OCI-LY1 (cell line): ENCODE results near the gene CYB561A3.

ENCODE experiments used
- H2AFZ ChIP-seq: fragments of 200-600 bp; sonication (generic), shearing (Covaris generic); 2 replicates; pipeline ENCODE4 v1.6.0; 2014; ENCODE audit warnings: antibody characterized with exemption, mild to moderate bottlenecking, low read length
- H3F3A ChIP-seq: fragments of 200-600 bp; sonication (generic), shearing (Covaris generic); 2 replicates; pipeline ENCODE4 v1.6.0; 2014; ENCODE audit warnings: mild to moderate bottlenecking, antibody characterized with exemption, low read length, moderate library complexity; ENCODE audit not compliant: insufficient read depth
- H3K27ac ChIP-seq: fragments of 200-600 bp; sonication (generic); 2 replicates; pipeline ENCODE4 v1.5.1; 2014; ENCODE audit warnings: low read length, mixed run types, mild to moderate bottlenecking, low read depth; ENCODE audit not compliant: poor library complexity, severe bottlenecking
- H3K27me3 ChIP-seq: fragments of 200-600 bp; sonication (generic); 2 replicates; pipeline ENCODE4 v1.6.0; 2014; ENCODE audit warnings: antibody characterized with exemption, mild to moderate bottlenecking, low read length, moderate library complexity; ENCODE audit not compliant: insufficient read depth
- H3K36me3 ChIP-seq: fragments of 200-600 bp; sonication (generic); 2 replicates; pipeline ENCODE4 v1.6.1; 2014; ENCODE audit warnings: mild to moderate bottlenecking, antibody characterized with exemption, low read length, moderate library complexity, mixed read lengths; ENCODE audit not compliant: insufficient read depth
- H3K4me1 ChIP-seq: fragments of 200-600 bp; sonication (generic); 2 replicates; pipeline ENCODE4 v1.5.1; 2014; ENCODE audit warnings: mild to moderate bottlenecking, low read length, moderate library complexity; ENCODE audit not compliant: insufficient read depth, severe bottlenecking
- H3K4me2 ChIP-seq: fragments of 200-600 bp; sonication (generic), shearing (Covaris generic); 2 replicates; pipeline ENCODE4 v1.6.1; 2014; ENCODE audit warnings: low read length
- H3K4me3 ChIP-seq: fragments of 200-600 bp; sonication (generic); 2 replicates; pipeline ENCODE4 v1.5.1; 2014; ENCODE audit warnings: low read length, low read depth, mild to moderate bottlenecking, mixed read lengths; ENCODE audit not compliant: poor library complexity, severe bottlenecking
- H3K79me2 ChIP-seq: fragments of 200-600 bp; shearing (Covaris generic); 2 replicates; pipeline ENCODE4 v1.6.1; 2016; ENCODE audit warnings: mixed run types, low read length, mixed read lengths; ENCODE audit not compliant: insufficient read depth
- H3K9ac ChIP-seq: fragments of 200-600 bp; sonication (generic), shearing (Covaris generic); 2 replicates; pipeline ENCODE4 v1.6.1; 2014; ENCODE audit warnings: mild to moderate bottlenecking, low read length, mixed read lengths
- H3K9me2 ChIP-seq: fragments of 200-600 bp; sonication (generic), shearing (Covaris generic); 2 replicates; pipeline ENCODE4 v1.6.1; 2014; ENCODE audit warnings: low read depth, mild to moderate bottlenecking, low read length, mixed read lengths
- H3K9me3 ChIP-seq: fragments of 200-600 bp; shearing (Covaris generic); 2 replicates; pipeline ENCODE4 v1.6.1; 2014; ENCODE audit warnings: low read length, mixed read lengths
- H4K20me1 ChIP-seq: fragments of 200-600 bp; sonication (generic), shearing (Covaris generic); 2 replicates; pipeline ENCODE4 v1.6.0; 2016; ENCODE audit warnings: mild to moderate bottlenecking, low read length; ENCODE audit not compliant: insufficient read depth
- CTCF ChIP-seq: fragments of 200-600 bp; sonication (generic), shearing (Covaris generic); IDR thresholded peaks from 2 replicates; pipeline ENCODE4 v1.5.1; 2017; ENCODE audit warnings: mild to moderate bottlenecking, antibody characterized with exemption, low read length, moderate library complexity, mixed read lengths
- EZH2 ChIP-seq: fragments of 200-600 bp; sonication (generic), shearing (Covaris generic); IDR thresholded peaks from 2 replicates; pipeline ENCODE4 v1.8.0; 2017; ENCODE audit warnings: borderline replicate concordance, mixed run types, mild to moderate bottlenecking, antibody characterized with exemption, low read length, moderate library complexity, mixed read lengths

Gene CYB561A3

GRCh38 chr11:61368646-61369045 is 7.0 kb upstream of the CYB561A3 start:
- TF ChIP-seq CTCF: no peak
- TF ChIP-seq EZH2: no peak
- Histone ChIP-seq H4K20me1 (no peaks in the 10 kb centered on the region), H3K27me3 (no peaks in the 10 kb centered on the region), H3K4me3 (no peak overlapping the region), H2AFZ (no peak overlapping the region), H3K9me3 (peaks cover 6% of the 10 kb centered on the region; the same call in 1 of the 2 replicates), H3K27ac (no peak overlapping the region), H3K9me2 (no peaks in the 10 kb centered on the region), H3K79me2 (peaks cover 5% of the 10 kb centered on the region; the same call in 1 of the 2 replicates), H3K9ac (no peak overlapping the region), H3K4me2 (no peak overlapping the region), H3K36me3 (peaks cover 98% of the 10 kb centered on the region), H3F3A (no peaks in the 10 kb centered on the region), H3K4me1 (peaks cover 4% of the 10 kb centered on the region)

- H3F3A ChIP-seq: no peaks in the 10 kb centered on the region
- H3K4me3 ChIP-seq: no peak overlapping the region
- no peak overlapping the region for H3K4me2 ChIP-seq
- H3K27ac ChIP-seq: no peak overlapping the region
- H3K9ac ChIP-seq: no peak overlapping the region
- peaks cover 91% of the 10 kb centered on the region for H3K36me3 ChIP-seq
- TF ChIP-seq EZH2 (no peak), CTCF (no peak)
- H3K79me2 ChIP-seq: peaks cover 16% of the 10 kb centered on the region
- no peak overlapping the region for H2AFZ ChIP-seq
- peaks cover 4% of the 10 kb centered on the region; the same call in 1 of the 2 replicates for H3K9me3 ChIP-seq
- H3K4me1 ChIP-seq: peaks cover 10% of the 10 kb centered on the region
- no peaks in the 10 kb centered on the region for H3K9me2 ChIP-seq
- H3K27me3 ChIP-seq: no peaks in the 10 kb centered on the region
- H4K20me1 ChIP-seq: no peaks in the 10 kb centered on the region
Measured at GRCh38 chr11:61367406-61367805, 5.7 kb upstream of the CYB561A3 start.

- Histone ChIP-seq H3K27me3 (no peaks in the 10 kb centered on the region), H3K4me2 (no peak overlapping the region; the same call in 1 of the 2 replicates), H4K20me1 (no peaks in the 10 kb centered on the region), H3K4me1 (peaks cover 24% of the 10 kb centered on the region), H3K27ac (no peak overlapping the region), H3K36me3 (peaks cover 63% of the 10 kb centered on the region), H3K79me2 (peaks cover 30% of the 10 kb centered on the region), H3K9me3 (no peaks in the 10 kb centered on the region), H3F3A (peaks cover 5% of the 10 kb centered on the region; the same call in 1 of the 2 replicates), H3K9me2 (no peaks in the 10 kb centered on the region), H2AFZ (no peak overlapping the region), H3K4me3 (peak overlapping the region; percentile 92), H3K9ac (no peak overlapping the region; the same call in 1 of the 2 replicates)
- TF ChIP-seq EZH2: no peak
Measured at GRCh38 chr11:61364012-61364675, 2.5 kb upstream of the CYB561A3 start.

- Histone ChIP-seq H3K79me2 (peaks cover 30% of the 10 kb centered on the region), H3K27ac (peak overlapping the region; percentile 99), H3K27me3 (no peaks in the 10 kb centered on the region), H3K9ac (peak overlapping the region; percentile 96), H3K4me3 (peak overlapping the region; percentile 92), H4K20me1 (no peaks in the 10 kb centered on the region), H3K9me3 (no peaks in the 10 kb centered on the region), H3K9me2 (no peaks in the 10 kb centered on the region), H3F3A (peaks cover 11% of the 10 kb centered on the region), H3K36me3 (peaks cover 46% of the 10 kb centered on the region), H3K4me2 (peak overlapping the region; percentile 80), H2AFZ (no peak overlapping the region), H3K4me1 (peaks cover 40% of the 10 kb centered on the region)
- TF ChIP-seq CTCF (no peak), EZH2 (no peak)
Measured at GRCh38 chr11:61362542-61362875, 827 bp upstream of the CYB561A3 start.
